HL-60 (cell line): ENCODE results near the gene BCL2L15.

Source experiments
- DNase-seq, 2 experiments: peaks; one replicate each; pipeline ENCODE4 v3.0.0-alpha.2; 2010 to 2020; ENCODE audit warnings: low read depth in 1 of 2, low spot score in 1 of 2
- H3K27ac ChIP-seq: fragments of 250-450 bp; sonication (Bioruptor Pico); replicated peaks from 2 replicates; pipeline ENCODE4 v1.5.1; 2020; ENCODE audit warnings: mild to moderate bottlenecking, moderate library complexity
- H3K27me3 ChIP-seq: fragments of 250-450 bp; sonication (Bioruptor Pico); 2 replicates; pipeline ENCODE4 v1.5.1; 2021; ENCODE audit warnings: mild to moderate bottlenecking, moderate library complexity; ENCODE audit not compliant: insufficient read depth, poor library complexity, severe bottlenecking
- H3K4me3 ChIP-seq: replicated peaks from 2 replicates; pipeline ENCODE4 v1.5.1; 2011; ENCODE audit warnings: mild to moderate bottlenecking, control low read depth, low read length; ENCODE audit not compliant: insufficient read depth
- CTCF ChIP-seq: IDR thresholded peaks from one replicate; pipeline ENCODE4 v1.5.1; 2011; ENCODE audit warnings: low read length, control low read depth, inconsistent platforms; ENCODE audit not compliant: insufficient read depth
- GABPA ChIP-seq: IDR thresholded peaks from 2 replicates; pipeline ENCODE4 v1.6.1; 2012; ENCODE audit warnings: low read depth
- POLR2AphosphoS5 ChIP-seq: IDR thresholded peaks from 2 replicates; pipeline ENCODE4 v1.6.1; 2012; ENCODE audit warnings: low read depth
- SPI1 ChIP-seq: IDR thresholded peaks from 2 replicates; pipeline ENCODE4 v1.6.1; 2012; ENCODE audit warnings: low read depth, mild to moderate bottlenecking, borderline replicate concordance
- TF ChIP-seq, protein P1 (sequence below): IDR thresholded peaks from 2 replicates; pipeline ENCODE4 v1.6.1; 2012; ENCODE audit warnings: low read depth; ENCODE audit not compliant: insufficient replicate concordance

Gene BCL2L15

GRCh38 chr1:113904674-113905434 lies 17.5 kb upstream of the BCL2L15 start, which contains the start of the genes AP4B1 and DCLRE1B:
TSS of gene AP4B1 (minus strand) at chr1:113904799. CDS start at chr1:113904717, 82 bp downstream.
TSS of gene DCLRE1B (plus strand) at chr1:113905326. CDS start at chr1:113905587, 261 bp downstream.
- Histone ChIP-seq H3K4me3 (peak within 1 kb of the TSS; percentile 90), H3K27me3 (no peaks in the 10 kb centered on the region), H3K27ac (peak within 1 kb of the TSS; percentile 85)
- TF ChIP-seq CTCF (peak; percentile 28), GABPA (peak; percentile 75), SPI1 (no peak), POLR2AphosphoS5 (peak; percentile 59)
- TF ChIP-seq, protein P1, sequence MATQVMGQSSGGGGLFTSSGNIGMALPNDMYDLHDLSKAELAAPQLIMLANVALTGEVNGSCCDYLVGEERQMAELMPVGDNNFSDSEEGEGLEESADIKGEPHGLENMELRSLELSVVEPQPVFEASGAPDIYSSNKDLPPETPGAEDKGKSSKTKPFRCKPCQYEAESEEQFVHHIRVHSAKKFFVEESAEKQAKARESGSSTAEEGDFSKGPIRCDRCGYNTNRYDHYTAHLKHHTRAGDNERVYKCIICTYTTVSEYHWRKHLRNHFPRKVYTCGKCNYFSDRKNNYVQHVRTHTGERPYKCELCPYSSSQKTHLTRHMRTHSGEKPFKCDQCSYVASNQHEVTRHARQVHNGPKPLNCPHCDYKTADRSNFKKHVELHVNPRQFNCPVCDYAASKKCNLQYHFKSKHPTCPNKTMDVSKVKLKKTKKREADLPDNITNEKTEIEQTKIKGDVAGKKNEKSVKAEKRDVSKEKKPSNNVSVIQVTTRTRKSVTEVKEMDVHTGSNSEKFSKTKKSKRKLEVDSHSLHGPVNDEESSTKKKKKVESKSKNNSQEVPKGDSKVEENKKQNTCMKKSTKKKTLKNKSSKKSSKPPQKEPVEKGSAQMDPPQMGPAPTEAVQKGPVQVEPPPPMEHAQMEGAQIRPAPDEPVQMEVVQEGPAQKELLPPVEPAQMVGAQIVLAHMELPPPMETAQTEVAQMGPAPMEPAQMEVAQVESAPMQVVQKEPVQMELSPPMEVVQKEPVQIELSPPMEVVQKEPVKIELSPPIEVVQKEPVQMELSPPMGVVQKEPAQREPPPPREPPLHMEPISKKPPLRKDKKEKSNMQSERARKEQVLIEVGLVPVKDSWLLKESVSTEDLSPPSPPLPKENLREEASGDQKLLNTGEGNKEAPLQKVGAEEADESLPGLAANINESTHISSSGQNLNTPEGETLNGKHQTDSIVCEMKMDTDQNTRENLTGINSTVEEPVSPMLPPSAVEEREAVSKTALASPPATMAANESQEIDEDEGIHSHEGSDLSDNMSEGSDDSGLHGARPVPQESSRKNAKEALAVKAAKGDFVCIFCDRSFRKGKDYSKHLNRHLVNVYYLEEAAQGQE = no peak
- peak; percentile 100 for DNase-seq

DNA sequence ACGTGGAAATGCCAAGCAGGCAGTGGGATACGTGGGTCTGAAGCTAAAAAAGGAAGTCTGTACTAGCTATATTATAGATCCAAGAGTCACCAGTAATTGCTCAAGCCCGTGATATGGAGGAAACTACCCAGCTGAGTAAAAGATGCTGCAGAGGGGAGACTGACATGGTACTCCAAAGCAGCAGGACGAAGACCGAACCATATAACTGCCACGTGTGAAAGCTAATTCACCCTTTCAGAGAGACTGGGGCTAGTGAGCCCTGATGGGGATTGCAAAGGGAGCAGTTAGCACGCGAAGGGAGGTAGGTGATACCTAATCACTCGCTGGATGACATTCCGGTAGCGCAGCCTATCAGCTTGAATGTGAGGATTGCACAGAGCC lies 16.9 kb upstream of the BCL2L15 start:
- DNase-seq = peak; percentile 57 to 63
- H3K27ac ChIP-seq = peak overlapping the region; percentile 85
- TF ChIP-seq, protein P1 = no peak
- TF ChIP-seq SPI1 = peak; percentile 72
- no peaks in the 10 kb centered on the region for H3K27me3 ChIP-seq
- peak overlapping the region; percentile 71 for H3K4me3 ChIP-seq

DNA sequence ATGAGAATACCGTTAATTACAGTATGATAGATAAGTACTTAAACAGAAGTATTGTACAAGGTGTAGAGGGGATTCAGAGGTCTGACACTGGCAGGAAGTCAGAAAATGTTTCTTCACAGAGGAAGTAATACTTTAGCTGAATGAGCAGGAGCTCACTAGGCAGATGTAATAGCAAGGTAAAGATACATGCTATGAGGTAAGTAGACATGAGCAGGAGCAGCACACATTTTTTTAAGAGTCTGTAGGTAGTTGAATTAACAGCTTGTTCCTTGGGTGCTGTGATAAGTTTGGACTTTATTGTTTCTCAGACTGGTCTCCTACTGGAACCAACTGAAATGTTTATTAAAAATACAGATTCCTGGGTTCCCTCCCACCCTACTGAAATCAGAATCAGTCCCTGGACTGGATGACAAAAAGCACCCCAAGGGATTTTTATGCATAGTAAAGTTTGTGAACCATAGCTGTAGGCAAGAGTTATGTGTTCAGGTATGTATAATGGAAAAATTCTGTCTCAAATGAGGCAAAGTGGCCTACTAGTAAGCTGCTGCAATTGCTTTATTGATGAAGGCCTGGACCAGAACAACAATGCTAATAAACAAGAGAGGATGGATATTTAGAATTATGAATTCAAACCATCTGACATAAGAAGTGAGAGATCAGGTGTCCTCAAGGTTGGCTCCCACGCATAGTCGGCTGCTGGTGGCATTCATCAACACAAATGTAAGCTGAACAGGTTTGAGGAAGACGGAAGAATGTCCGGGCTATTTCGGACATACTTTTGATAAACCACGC lies 16.3 kb upstream of the BCL2L15 start:
- peak overlapping the region; percentile 71 for H3K4me3 ChIP-seq
- DNase-seq = peak; percentile 20 to 29
- no peaks in the 10 kb centered on the region for H3K27me3 ChIP-seq
- peak overlapping the region; percentile 85 for H3K27ac ChIP-seq
- TF ChIP-seq CTCF (no peak), SPI1 (peak; percentile 47; the same call in 1 of the 2 replicates)
- TF ChIP-seq, protein P1 = no peak
